HG03196 (cell line): Measurements from ENCODE around the gene MED10.

Source experiments
- ATAC-seq: cut with Tn5 transposase; IDR thresholded peaks from one replicate; pipeline ENCODE4 v1.9.1; 2021; ENCODE audit not compliant: unreplicated experiment

MED10 gene

GRCh38 chr5:6399980-6400910 is 21.9 kb upstream of the MED10 start:
- ATAC-seq: no peak

- ATAC-seq: no peak
These were observed 20.4 kb upstream of the MED10 start for GRCh38 chr5:6398570-6399230.

- no peak for ATAC-seq
These were observed 19.4 kb upstream of the MED10 start for GRCh38 chr5:6397536-6398269.

GRCh38 chr5:6396836-6397535 is 18.6 kb upstream of the MED10 start:
- no peak for ATAC-seq

GRCh38 chr5:6396043-6396442 is 17.7 kb upstream of the MED10 start:
- ATAC-seq: no peak

- ATAC-seq: no peak
These were observed 17.3 kb upstream of the MED10 start for GRCh38 chr5:6395621-6396020.

GRCh38 chr5:6395102-6395445 is 16.7 kb upstream of the MED10 start:
- no peak for ATAC-seq

- no peak for ATAC-seq
These were observed 16.2 kb upstream of the MED10 start for GRCh38 chr5:6394429-6395101.

GRCh38 chr5:6393596-6394194 is 15.3 kb upstream of the MED10 start:
- ATAC-seq: no peak

GRCh38 chr5:6392561-6392960 is 14.2 kb upstream of the MED10 start:
- ATAC-seq: no peak

GRCh38 chr5:6391151-6391550 is 12.8 kb upstream of the MED10 start:
- no peak for ATAC-seq

- no peak for ATAC-seq
These were observed 11.7 kb upstream of the MED10 start for GRCh38 chr5:6389946-6390530.

- ATAC-seq: no peak
These were observed 11.1 kb upstream of the MED10 start for GRCh38 chr5:6389397-6389796.

- ATAC-seq: no peak
These were observed 9.6 kb upstream of the MED10 start for GRCh38 chr5:6387970-6388369.

- ATAC-seq: no peak
These were observed 7.9 kb upstream of the MED10 start for GRCh38 chr5:6386271-6386670.

GRCh38 chr5:6384856-6385255 is 6.5 kb upstream of the MED10 start:
- no peak for ATAC-seq

- ATAC-seq: no peak
These were observed 5.0 kb upstream of the MED10 start for GRCh38 chr5:6383376-6383775.

GRCh38 chr5:6379246-6379645 is 899 bp upstream of the MED10 start:
- ATAC-seq: no peak

- peak; percentile 30 for ATAC-seq
These were observed 388 bp upstream of the MED10 start for GRCh38 chr5:6378766-6379103.

- ATAC-seq: no peak
These were observed 804 bp downstream of the MED10 start for GRCh38 chr5:6377582-6377904.
